HG03064 (cell line): ENCODE data around the gene MBOAT1.
A peak's percentile ranks its signal among the peaks of the same experiment; 100 is the strongest.
"Not testable (repeated sequence)": the region's sequence is repeated elsewhere in the genome, so short reads cannot be mapped to it uniquely, and the experiment has no call there.

Source experiments
- ATAC-seq: cut with Tn5 transposase; IDR thresholded peaks from one replicate; pipeline ENCODE4 v1.9.1; 2021; ENCODE audit warnings: low read depth; ENCODE audit not compliant: unreplicated experiment

Gene MBOAT1, protein sequence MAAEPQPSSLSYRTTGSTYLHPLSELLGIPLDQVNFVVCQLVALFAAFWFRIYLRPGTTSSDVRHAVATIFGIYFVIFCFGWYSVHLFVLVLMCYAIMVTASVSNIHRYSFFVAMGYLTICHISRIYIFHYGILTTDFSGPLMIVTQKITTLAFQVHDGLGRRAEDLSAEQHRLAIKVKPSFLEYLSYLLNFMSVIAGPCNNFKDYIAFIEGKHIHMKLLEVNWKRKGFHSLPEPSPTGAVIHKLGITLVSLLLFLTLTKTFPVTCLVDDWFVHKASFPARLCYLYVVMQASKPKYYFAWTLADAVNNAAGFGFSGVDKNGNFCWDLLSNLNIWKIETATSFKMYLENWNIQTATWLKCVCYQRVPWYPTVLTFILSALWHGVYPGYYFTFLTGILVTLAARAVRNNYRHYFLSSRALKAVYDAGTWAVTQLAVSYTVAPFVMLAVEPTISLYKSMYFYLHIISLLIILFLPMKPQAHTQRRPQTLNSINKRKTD

DNA sequence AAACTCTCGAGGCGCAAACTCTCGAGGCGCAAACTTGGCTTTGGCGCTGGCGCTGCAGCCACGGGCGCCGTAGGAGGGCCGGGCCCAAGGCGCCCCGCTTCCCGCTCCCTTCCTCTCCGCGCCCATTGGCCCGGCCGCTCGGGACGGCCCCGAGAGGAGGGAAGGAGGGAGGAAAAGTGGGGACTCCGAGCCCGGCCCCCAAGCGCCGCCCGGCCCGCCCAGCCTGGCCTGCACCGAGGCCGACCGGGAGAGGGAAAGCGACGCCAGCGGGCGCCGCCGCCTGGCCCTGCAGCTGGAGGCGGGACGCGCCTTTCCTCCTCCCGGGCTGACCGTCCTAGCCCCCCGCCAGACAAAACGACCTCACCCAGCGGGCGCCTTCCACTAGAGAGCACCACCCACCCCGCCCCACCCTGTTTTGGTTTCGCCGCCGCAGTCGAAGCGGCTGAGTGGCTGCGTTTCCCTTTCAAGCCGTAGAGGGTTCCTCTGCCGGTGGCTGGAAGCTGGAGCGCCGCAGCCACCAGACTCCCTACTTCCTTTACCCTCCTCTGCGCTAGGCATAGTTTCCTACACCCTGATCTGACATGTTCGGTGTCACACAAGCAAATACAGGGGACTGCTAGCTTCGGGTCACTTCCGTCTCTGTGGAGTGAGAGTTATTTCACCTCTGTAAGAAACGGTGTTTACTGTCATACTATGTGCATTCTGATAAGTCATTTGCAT is at the start of gene MBOAT1:
Gene MBOAT1, minus strand, starts transcription at position 78 of the 720 bp plus-strand sequence. CDS start 235 bp downstream, outside the sequence.
- peak; percentile 83 for ATAC-seq

GRCh38 chr6:20261685-20262084 is 49.4 kb upstream of the MBOAT1 start:
- ATAC-seq: no peak

DNA sequence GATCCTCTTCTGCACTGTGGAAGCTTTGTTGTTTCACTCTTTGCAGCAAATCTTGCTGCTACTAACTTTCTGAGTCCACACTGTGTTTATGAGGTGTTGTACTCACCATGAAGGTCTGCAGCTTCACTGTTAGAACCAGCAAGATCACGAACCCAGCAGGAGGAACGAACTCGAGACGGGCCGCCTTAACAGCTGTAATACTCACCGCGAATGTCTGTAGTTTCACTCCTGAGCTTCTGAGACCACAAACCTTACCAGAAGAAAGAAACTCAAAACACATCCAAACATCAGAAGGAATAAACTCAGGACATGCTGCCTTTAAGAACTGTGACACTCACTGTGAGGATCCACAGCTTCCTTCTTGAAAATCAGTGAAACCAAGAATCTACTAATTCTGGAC is 48.1 kb upstream of the MBOAT1 start:
- no peak for ATAC-seq

DNA sequence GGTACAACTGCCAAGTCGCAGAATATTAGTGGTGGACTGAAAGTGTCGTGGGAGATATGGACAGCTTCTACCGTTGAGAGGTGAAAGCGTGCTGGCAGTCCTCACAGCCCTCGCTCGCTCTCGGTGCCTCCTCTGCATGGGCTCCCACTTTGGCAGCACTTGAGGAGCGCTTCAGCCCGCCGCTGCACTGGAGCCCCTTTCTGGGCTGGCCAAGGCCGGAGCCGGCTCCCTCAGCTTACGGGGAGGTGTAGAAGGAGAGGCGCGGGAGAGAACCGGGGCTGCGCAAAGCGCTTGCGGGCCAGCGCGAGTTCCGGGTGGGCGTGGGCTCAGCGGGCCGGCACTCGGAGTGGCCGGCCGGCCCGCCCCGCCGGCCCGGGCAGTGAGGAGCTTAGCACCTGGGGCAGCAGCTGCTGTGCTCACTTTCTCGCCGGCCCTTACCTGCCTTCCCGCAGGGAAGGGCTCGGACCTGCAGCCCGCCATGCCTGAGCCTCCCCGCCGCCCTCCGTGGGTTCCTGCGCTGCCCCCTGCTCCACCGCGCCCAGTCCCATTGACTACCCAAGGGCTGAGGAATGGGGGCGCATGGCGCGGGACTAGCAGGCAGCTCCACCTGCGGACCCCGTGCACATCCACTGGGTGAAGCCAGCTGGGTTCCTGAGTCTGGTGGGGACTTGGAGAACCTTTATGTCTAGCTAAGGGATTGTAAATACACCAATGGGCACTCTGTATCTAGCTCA is 47.2 kb upstream of the MBOAT1 start:
- ATAC-seq: no peak

GRCh38 chr6:20255428-20255827 is 43.2 kb upstream of the MBOAT1 start:
- no peak for ATAC-seq

DNA sequence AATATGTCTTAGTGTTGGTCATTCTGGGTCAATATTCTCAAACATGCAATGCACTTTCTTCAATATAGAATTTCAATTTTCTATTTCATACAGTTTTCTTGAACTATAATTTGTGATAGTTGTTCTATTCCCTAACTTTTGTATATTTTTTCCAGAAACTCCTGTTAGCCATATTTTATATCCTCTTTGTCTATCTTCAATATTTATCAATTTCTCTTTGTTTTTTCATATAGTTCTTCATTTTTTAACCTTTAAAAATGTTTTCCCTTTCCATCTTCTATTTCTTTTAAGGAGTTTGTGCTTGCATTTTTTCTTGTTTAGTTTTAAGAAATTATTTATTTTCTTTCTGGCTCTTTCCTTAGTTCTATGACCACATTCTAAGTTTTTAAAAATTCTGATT is 42.0 kb upstream of the MBOAT1 start:
- no peak for ATAC-seq

GRCh38 chr6:20253021-20253420 is 40.8 kb upstream of the MBOAT1 start:
- ATAC-seq: no peak

DNA sequence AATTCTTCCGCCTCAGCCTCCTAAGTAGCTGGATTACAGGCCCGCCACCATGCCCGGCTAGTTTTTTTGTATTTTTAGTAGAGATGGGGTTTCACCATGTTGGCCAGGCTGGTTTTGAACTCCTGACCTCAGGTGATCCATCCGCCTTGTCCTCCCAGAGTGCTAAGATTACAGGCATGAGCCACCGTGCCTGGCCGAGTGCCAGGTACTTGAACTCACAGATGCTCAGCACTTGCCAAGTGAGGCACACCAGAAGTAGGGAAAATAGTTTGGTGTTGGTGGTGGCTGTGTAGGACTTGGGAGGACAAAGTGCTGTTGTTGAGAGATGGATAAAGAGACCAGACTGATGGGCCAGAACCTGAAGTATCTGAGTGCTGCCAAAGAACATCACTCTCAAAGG is 40.0 kb upstream of the MBOAT1 start:
- no peak for ATAC-seq

GRCh38 chr6:20251525-20251924 is 39.3 kb upstream of the MBOAT1 start:
- ATAC-seq: no peak

DNA sequence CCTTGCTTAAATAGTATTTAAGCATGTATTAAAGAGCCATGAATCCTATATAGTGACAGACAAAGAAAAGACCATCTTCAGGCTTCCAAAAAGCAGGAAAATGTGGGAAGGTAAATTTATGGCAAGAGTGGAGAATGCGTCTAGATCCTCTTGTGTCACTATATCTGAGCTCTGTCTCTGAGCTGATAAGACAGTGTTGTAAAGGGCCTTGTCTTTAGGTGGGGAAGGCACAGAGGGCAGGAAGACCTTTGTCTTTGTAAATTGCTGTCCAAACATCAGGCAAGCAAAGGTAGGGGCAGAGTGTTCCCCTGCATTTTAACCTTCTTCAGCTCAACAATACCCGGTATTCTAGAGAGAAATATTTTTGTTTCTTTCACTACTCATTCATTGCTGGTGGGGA is 33.9 kb upstream of the MBOAT1 start:
- ATAC-seq: no peak

DNA sequence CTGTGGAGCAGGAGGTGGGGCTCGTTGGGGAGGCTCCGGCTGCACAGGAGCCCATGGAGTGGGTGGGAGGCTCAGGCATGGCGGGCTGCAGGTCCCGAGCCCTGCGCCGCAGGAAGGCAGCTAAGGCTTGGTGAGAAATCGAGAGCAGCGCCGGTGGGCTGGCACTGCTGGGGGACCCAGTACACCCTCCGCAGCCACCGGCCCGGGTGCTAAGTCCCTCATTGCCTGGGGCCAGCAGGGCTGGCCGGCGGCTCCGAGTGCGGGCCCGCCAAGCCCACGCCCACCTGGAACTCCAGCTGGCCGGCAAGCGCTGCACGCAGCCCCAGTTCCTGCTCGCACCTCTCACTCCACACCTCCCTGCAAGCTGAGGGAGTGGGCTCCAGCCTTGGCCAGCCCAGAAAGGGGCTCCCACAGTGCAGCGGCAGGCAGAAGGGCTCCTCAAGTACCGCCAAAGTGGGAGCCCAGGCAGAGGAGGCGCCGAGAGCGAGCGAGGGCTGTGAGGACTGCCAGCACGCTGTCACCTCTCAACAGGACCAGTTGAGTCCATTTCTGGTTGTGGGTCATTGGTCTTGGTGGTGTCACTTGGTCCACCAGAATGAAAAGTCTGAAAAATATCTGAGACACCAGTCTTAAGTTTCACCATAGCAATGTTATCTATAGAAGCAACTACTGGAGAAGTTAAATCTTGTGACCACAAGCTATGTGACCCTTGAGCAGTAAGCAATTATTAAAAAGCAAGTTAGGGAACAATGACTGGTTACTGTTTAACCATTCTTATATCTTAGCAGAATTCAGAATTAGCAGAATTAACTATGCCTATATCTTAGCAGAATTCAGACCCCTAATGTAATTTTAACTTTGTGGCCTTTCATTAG is 32.8 kb upstream of the MBOAT1 start:
- not testable (repeated sequence) for ATAC-seq

- ATAC-seq: no peak
Observed at GRCh38 chr6:20243288-20243687, 31.0 kb upstream of the MBOAT1 start.

DNA sequence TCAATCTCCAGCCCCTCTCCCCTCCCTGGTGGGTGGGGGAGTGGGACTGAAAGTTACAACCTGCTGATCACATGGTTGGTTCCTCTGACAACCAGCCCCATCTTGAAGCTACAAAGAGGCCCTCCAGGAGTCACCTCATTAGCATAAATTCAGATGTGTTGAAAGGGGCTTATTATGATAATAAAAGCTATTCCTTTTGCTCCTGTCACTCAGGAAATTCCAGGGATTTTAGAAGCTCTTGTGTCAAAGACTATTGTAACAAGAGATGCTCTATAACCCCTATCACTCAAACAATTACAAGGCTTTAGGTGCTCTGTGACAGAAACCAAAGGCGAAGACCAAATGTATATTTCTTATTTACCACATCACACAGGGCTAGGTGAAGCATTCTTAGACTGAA is 30.1 kb upstream of the MBOAT1 start:
- ATAC-seq: no peak

GRCh38 chr6:20241102-20241501 is 28.8 kb upstream of the MBOAT1 start:
- no peak for ATAC-seq

GRCh38 chr6:20238688-20239587 is 26.7 kb upstream of the MBOAT1 start:
- no peak for ATAC-seq

DNA sequence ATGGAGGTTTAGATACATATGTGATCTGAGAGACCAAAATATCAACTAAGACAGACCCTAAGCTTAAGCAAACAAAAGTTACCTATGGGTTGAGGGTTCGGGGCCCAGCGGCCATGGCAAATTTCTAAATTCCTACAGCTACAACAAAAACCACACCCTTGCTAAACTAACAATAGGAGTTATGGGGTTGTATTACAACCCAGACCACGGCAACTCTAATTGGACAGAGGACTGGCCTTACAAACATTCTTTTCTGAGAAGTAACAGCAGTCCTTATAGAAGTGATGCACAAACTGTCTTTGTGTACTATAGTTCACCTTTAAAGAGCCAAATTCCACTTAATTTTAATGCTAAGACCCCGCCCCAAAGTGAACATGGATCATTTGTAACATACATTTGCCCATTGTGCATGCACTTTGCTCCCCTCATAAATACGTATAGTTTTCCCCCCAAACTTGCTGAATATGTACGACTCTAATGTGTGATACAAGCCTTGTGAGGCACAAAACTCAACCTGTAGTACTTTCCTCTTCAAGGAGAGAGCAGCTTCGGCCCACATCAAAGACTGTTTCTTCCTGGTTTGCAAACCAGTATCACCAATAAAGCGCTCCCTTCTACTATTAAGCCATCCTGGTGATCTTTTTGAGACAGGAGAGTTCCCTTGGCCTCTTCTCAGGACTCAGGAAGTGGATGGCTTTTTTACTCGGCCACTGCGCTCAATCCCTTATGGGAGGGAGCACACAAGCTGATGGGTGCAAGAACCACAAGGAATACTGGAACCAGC is 25.6 kb upstream of the MBOAT1 start:
- no peak for ATAC-seq

DNA sequence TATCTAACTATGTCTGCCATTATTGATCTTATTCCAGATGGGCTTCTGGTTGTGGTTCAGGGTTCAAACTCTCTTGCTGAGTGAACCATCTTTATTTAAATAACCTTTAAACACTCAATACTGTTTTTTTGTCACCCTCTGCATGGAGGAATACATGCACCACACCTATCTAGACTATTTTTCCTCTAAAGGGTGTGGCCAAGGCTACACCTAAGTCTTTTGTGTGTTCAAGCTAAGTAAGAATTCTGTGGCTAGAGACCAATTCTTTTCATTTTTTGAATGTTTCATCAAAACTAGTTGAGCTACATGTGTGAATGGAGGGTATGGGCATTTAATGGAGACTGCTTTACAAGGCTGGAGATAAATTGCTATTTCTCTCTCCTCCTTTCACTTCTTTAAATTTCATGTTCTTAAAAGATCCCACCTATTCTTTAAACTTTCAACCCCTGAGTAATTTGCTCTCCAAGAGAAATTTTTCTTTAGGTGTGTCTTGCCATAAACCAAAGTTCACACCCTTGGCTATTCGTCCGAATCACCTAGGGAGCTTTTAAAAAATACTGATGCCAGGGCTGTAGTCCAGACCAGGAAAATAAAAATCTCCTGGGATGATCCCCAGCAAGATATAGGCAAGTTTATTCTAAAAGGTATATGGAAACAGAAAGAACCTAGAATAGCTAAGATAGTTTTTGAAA is 24.8 kb upstream of the MBOAT1 start:
- ATAC-seq: no peak

DNA sequence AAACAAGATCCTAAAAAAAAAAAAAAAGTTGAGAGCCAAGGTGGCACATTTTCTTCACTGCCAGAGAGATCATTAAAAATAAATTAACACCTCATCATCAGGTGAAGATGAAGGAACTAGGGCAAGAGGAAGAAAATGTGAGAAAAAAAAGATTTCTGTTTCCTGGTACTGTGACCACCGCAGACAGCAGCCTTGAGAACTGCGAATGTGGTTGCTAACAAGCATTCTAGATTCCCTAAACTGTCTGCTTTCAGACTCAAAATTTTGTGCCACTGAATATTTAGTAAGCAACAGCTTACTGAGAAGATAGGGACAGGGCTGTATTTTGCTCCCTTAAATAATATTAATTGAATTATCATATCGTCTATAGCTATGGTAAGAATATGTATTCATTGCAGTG is 24.1 kb upstream of the MBOAT1 start:
- no peak for ATAC-seq
